GM12878 (cell line): ENCODE measurements around the gene TPM4. TPM values are rescaled to one million over a fixed set of nuclear protein-coding genes. Genes with fewer than 3 reads are reported as not detected.

Source experiments
- BCL3 ChIP-seq: IDR thresholded peaks from 2 replicates; pipeline ENCODE4 v1.6.1; 2011; ENCODE audit warnings: borderline replicate concordance, low read depth, mild to moderate bottlenecking, moderate library complexity, low read length; ENCODE audit not compliant: insufficient read depth, poor library complexity, severe bottlenecking
- CEBPZ ChIP-seq: fragments of 150-350 bp; IDR thresholded peaks from 2 replicates; pipeline ENCODE4 v1.6.1; 2016; ENCODE audit warnings: low read depth, low read length
- EGR1 ChIP-seq, 2 experiments: IDR thresholded peaks; 1 replicate in 1 of 2; 2 replicates in 1 of 2; pipeline ENCODE4 v1.6.1; 2011 to 2012; ENCODE audit warnings: low read depth in 2 of 2, low read length in 2 of 2, borderline replicate concordance in 1 of 2, mild to moderate bottlenecking in 1 of 2, moderate library complexity in 1 of 2
- FOS ChIP-seq: IDR thresholded peaks from 3 replicates; pipeline ENCODE4 v1.6.1; 2011; ENCODE audit warnings: borderline replicate concordance; ENCODE audit not compliant: insufficient read length; ENCODE audit errors: extremely low read depth
- FOXM1 ChIP-seq: IDR thresholded peaks from 2 replicates; pipeline ENCODE4 v1.6.1; 2012; ENCODE audit warnings: low read depth, mild to moderate bottlenecking, inconsistent platforms, low read length, moderate library complexity
- IKZF1 ChIP-seq: fragments of 450-650 bp; conservative IDR thresholded peaks from 2 replicates; pipeline ENCODE4 v1.6.1; 2017; ENCODE audit warnings: antibody characterized with exemption, mild to moderate bottlenecking
- IRF4 ChIP-seq: IDR thresholded peaks from 2 replicates; pipeline ENCODE4 v1.6.1; 2011; ENCODE audit warnings: low read depth, low read length
- LARP7 ChIP-seq: fragments of 450-650 bp; IDR thresholded peaks from 2 replicates; pipeline ENCODE4 v1.6.1; 2017; ENCODE audit warnings: mild to moderate bottlenecking
- NBN ChIP-seq: fragments of 450-650 bp; IDR thresholded peaks from 2 replicates; pipeline ENCODE4 v1.6.1; 2016
- NFXL1 ChIP-seq: fragments of 450-650 bp; IDR thresholded peaks from 2 replicates; pipeline ENCODE4 v1.6.1; 2017; ENCODE audit warnings: antibody characterized with exemption, mild to moderate bottlenecking, borderline replicate concordance
- NKRF ChIP-seq: fragments of 450-650 bp; conservative IDR thresholded peaks from 2 replicates; pipeline ENCODE4 v1.6.1; 2017; ENCODE audit warnings: mild to moderate bottlenecking, moderate library complexity
- RUNX3 ChIP-seq: IDR thresholded peaks from 2 replicates; pipeline ENCODE4 v1.6.1; 2012; ENCODE audit warnings: low read length, inconsistent platforms
- SMARCA5 ChIP-seq: fragments of 450-650 bp; IDR thresholded peaks from 2 replicates; pipeline ENCODE4 v1.6.1; 2017; ENCODE audit warnings: mild to moderate bottlenecking
- SP1 ChIP-seq: IDR thresholded peaks from one replicate; pipeline ENCODE4 v1.6.1; 2011; ENCODE audit warnings: low read depth, low read length
- SRF ChIP-seq, 2 experiments: IDR thresholded peaks; 2 replicates each; pipeline ENCODE4 v1.6.1; 2011; ENCODE audit warnings: low read depth in 2 of 2, low read length in 2 of 2, mild to moderate bottlenecking in 1 of 2, moderate library complexity in 1 of 2
- YY1 ChIP-seq: IDR thresholded peaks from 2 replicates; pipeline ENCODE4 v1.6.1; 2011; ENCODE audit warnings: low read depth, mild to moderate bottlenecking, low read length
- ZNF217 ChIP-seq: fragments of 450-650 bp; IDR thresholded peaks from 2 replicates; pipeline ENCODE4 v1.6.1; 2017; ENCODE audit warnings: antibody characterized with exemption, mild to moderate bottlenecking
- ZNF24 ChIP-seq: fragments of 450-650 bp; IDR thresholded peaks from 2 replicates; pipeline ENCODE4 v1.6.1; 2017; ENCODE audit warnings: antibody characterized with exemption, mild to moderate bottlenecking
- polyA plus RNA-seq, 11 experiments: library from polyadenylated mRNA; depleted of rRNA in 4 of 11; unstranded in 6 of 11; stranded (reverse) in 5 of 11; fragments of >200 nt; fragmentation: Nextera tagmentation in 4 of 11; fragmentation: Illumina TruSeq in 1 of 11; extraction: Ambion mirVana in 4 of 11; extraction: Trizol in 1 of 11; gene quantifications; 1 replicate in 1 of 11; 2 replicates in 10 of 11; pipeline versions ENCODE4 v1.2.1 to v1.2.3, GENCODE V29; 2011 to 2016; ENCODE audit warnings: inconsistent platforms in 2 of 11, missing spikeins in 2 of 11, low read depth in 1 of 11
- total RNA-seq, 4 experiments: library from RNA; depleted of rRNA in 3 of 4; stranded (reverse); fragments of >200 nt in 3 of 4; fragmentation: Illumina TruSeq in 1 of 4; extraction: Trizol in 1 of 4; gene quantifications; 2 replicates each; pipeline versions ENCODE4 v1.2.1 to v1.2.3, GENCODE V29; 2013 to 2021
- TF ChIP-seq, protein P1 (sequence below): fragments of 450-650 bp; formaldehyde crosslinking; IDR thresholded peaks from 2 replicates; pipeline ENCODE4 v1.5.0; 2022; ENCODE audit warnings: mild to moderate bottlenecking, missing genetic modification characterization
- TF ChIP-seq, protein P2 (sequence below): IDR thresholded peaks from 2 replicates; pipeline ENCODE4 v1.6.1; 2012; ENCODE audit warnings: low read depth, low read length, improper control_type of control experiment

Gene TPM4
- total and polyA plus RNA-seq, 10 of the 15 experiments (the other 5 are each of a cell fraction or from before 2014, with no cell fraction given): 183 to 620 (median 407) TPM

DNA sequence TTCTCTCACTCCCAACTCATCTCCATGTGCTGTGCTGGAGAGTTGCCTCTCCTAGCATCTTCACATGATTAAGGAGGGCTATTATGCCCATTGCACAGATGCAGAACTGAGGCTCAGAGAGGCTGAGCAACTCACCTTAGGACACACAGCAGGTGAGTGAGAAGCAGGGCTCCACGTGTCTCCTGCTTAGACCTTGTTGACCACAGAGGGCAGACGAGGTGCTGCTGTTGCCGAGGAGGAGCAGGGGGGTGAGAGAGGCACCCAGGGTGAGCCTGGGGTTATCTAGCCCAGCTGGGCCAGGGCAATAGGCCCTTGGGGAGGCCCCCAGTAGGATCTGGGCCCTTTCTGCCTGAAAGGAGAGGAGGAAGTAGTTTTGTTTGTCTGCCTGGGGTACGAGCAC lies 64.7 kb downstream of the TPM4 start (continued):
- TF ChIP-seq RUNX3 (peak; percentile 82), IRF4 (peak; percentile 51; the same call in 1 of the 2 replicates), BCL3 (peak; percentile 20), SMARCA5 (peak; percentile 100), CEBPZ (no peak), SRF (IDR thresholded peaks at IDR 0.05; ENCODE audit: low read depth in 2 of 2, low read length in 2 of 2) (0 out of 4 replicates have a peak, but pooled peaks of 1 of the 2 experiments have one; percentile 11), FOS (no peak), YY1 (0 out of 2 replicates have a peak, but pooled peaks have one; percentile 13), ZNF24 (no peak), LARP7 (peak; percentile 55; the same call in 1 of the 2 replicates), SP1 (peak; percentile 30), NBN (0 out of 2 replicates have a peak, but pooled peaks have one; percentile 52), NFXL1 (no peak; the same call in 1 of the 2 replicates), NKRF (peak; percentile 82), IKZF1 (peak; percentile 70), ZNF217 (peak; percentile 98), FOXM1 (no peak), EGR1 (IDR thresholded peaks at IDR 0.05; ENCODE audit: borderline replicate concordance in 1 of 2, low read depth in 2 of 2, low read length in 2 of 2) (no peak)
- TF ChIP-seq, protein P1, sequence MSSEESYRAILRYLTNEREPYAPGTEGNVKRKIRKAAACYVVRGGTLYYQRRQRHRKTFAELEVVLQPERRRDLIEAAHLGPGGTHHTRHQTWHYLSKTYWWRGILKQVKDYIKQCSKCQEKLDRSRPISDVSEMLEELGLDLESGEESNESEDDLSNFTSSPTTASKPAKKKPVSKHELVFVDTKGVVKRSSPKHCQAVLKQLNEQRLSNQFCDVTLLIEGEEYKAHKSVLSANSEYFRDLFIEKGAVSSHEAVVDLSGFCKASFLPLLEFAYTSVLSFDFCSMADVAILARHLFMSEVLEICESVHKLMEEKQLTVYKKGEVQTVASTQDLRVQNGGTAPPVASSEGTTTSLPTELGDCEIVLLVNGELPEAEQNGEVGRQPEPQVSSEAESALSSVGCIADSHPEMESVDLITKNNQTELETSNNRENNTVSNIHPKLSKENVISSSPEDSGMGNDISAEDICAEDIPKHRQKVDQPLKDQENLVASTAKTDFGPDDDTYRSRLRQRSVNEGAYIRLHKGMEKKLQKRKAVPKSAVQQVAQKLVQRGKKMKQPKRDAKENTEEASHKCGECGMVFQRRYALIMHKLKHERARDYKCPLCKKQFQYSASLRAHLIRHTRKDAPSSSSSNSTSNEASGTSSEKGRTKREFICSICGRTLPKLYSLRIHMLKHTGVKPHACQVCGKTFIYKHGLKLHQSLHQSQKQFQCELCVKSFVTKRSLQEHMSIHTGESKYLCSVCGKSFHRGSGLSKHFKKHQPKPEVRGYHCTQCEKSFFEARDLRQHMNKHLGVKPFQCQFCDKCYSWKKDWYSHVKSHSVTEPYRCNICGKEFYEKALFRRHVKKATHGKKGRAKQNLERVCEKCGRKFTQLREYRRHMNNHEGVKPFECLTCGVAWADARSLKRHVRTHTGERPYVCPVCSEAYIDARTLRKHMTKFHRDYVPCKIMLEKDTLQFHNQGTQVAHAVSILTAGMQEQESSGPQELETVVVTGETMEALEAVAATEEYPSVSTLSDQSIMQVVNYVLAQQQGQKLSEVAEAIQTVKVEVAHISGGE (CRISPR knock-in tag): no peak
- TF ChIP-seq, protein P2, sequence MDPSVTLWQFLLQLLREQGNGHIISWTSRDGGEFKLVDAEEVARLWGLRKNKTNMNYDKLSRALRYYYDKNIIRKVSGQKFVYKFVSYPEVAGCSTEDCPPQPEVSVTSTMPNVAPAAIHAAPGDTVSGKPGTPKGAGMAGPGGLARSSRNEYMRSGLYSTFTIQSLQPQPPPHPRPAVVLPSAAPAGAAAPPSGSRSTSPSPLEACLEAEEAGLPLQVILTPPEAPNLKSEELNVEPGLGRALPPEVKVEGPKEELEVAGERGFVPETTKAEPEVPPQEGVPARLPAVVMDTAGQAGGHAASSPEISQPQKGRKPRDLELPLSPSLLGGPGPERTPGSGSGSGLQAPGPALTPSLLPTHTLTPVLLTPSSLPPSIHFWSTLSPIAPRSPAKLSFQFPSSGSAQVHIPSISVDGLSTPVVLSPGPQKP: no peak
